CD4-positive, alpha-beta T cell (primary cell): ENCODE results near the gene KIAA1217. TPM values are rescaled to one million over a fixed set of nuclear protein-coding genes. Genes with fewer than 3 reads are reported as not detected.

Experiments
- ATAC-seq: fragments of 200-7000 bp; cut with Tn5 transposase; one replicate; pipeline ENCODE4 v1.10.0; 2022; ENCODE audit warnings: mild to moderate bottlenecking; ENCODE audit not compliant: poor library complexity
- CTCF ChIA-PET: fragments of 350-600 bp; sonication (Branson Sonifier 250); formaldehyde crosslinking; loops from one replicate; lab custom pipeline; 2021; ENCODE audit warnings: antibody characterized with exemption, inconsistent platforms; lab: Charles Lee
- POLR2A ChIA-PET: fragments of 350-600 bp; sonication (Branson Sonifier 250); formaldehyde crosslinking; loops from one replicate; lab custom pipeline; 2021; ENCODE audit warnings: antibody characterized with exemption, inconsistent platforms; lab: Charles Lee
- DNase-seq, 14 experiments: peaks; one replicate each; pipeline ENCODE4 v3.0.0-alpha.2; 2013 to 2020; ENCODE audit warnings: mixed read lengths in 2 of 14
- H3K27ac ChIP-seq, 2 donors: one replicate each; pipeline versions ENCODE4 v1.5.1 to v1.7.0; 2013; ENCODE audit warnings: low read length in 2 of 2, low read depth in 1 of 2, mild to moderate bottlenecking in 1 of 2
- H3K27me3 ChIP-seq, 2 experiments: 1 replicate in 1 of 2; 2 replicates in 1 of 2; pipeline versions ENCODE4 v1.6.1 to v1.7.0; 2013; ENCODE audit warnings: low read length in 2 of 2, control low read depth in 1 of 2, mild to moderate bottlenecking in 1 of 2, moderate library complexity in 1 of 2; ENCODE audit not compliant: insufficient read depth in 2 of 2, control insufficient read depth in 1 of 2
- H3K36me3 ChIP-seq: one replicate; pipeline ENCODE4 v1.6.1; 2013; ENCODE audit warnings: low read length, control low read depth; ENCODE audit not compliant: insufficient read depth
- H3K4me1 ChIP-seq: one replicate; pipeline ENCODE4 v1.6.1; 2013; ENCODE audit warnings: low read length, control low read depth; ENCODE audit not compliant: insufficient read depth
- H3K4me3 ChIP-seq: one replicate; pipeline ENCODE4 v1.5.1; 2013; ENCODE audit warnings: mild to moderate bottlenecking, low read length, moderate library complexity
- H3K9me3 ChIP-seq, 2 experiments: 1 replicate in 1 of 2; 2 replicates in 1 of 2; pipeline versions ENCODE4 v1.6.1 to v1.7.0; 2013; ENCODE audit warnings: low read length in 2 of 2, mild to moderate bottlenecking in 2 of 2, control low read depth in 1 of 2, moderate library complexity in 1 of 2; ENCODE audit not compliant: control insufficient read depth in 1 of 2, insufficient read depth in 1 of 2
- H3K27ac Mint-ChIP-seq: one replicate; pipeline ENCODE4 v1.8.0; 2020; ENCODE audit warnings: mixed read lengths
- H3K27me3 Mint-ChIP-seq: one replicate; pipeline ENCODE4 v1.8.0; 2021; ENCODE audit warnings: mixed read lengths
- H3K36me3 Mint-ChIP-seq: one replicate; pipeline ENCODE4 v1.8.0; 2021; ENCODE audit warnings: low read depth, mixed read lengths
- H3K4me1 Mint-ChIP-seq: one replicate; pipeline ENCODE4 v1.8.0; 2021; ENCODE audit warnings: low read depth, mixed read lengths
- H3K4me3 Mint-ChIP-seq: one replicate; pipeline ENCODE4 v1.8.0; 2020; ENCODE audit warnings: mild to moderate bottlenecking, mixed read lengths
- H3K9me3 Mint-ChIP-seq: one replicate; pipeline ENCODE4 v1.8.0; 2020; ENCODE audit warnings: mixed read lengths
- intact Hi-C, 2 experiments: fragments of 100-400 bp; cut with DNase I in 1 of 2; cut with micrococcal nuclease in 1 of 2; formaldehyde crosslinking; loops; one replicate each; pipeline versions ENCODE4 v1.15.1 to v1.9.0; 2023 to 2025; cut with DNase I, micrococcal nuclease
- total RNA-seq, 174 experiments: library from RNA in 2 of 174; stranded (reverse) in 2 of 174; gene quantifications; one replicate each; pipeline ENCODE4 v1.2.3 and lab custom pipeline; 2021 to 2026
- TF ChIP-seq, protein P1 (sequence below): fragments of 200-600 bp; IDR thresholded peaks from one replicate; pipeline ENCODE4 v1.8.0; 2022; ENCODE audit warnings: antibody characterized with exemption, mild to moderate bottlenecking

Gene KIAA1217
- total RNA-seq, 2 experiments from 2014 or later: not detected

DNA sequence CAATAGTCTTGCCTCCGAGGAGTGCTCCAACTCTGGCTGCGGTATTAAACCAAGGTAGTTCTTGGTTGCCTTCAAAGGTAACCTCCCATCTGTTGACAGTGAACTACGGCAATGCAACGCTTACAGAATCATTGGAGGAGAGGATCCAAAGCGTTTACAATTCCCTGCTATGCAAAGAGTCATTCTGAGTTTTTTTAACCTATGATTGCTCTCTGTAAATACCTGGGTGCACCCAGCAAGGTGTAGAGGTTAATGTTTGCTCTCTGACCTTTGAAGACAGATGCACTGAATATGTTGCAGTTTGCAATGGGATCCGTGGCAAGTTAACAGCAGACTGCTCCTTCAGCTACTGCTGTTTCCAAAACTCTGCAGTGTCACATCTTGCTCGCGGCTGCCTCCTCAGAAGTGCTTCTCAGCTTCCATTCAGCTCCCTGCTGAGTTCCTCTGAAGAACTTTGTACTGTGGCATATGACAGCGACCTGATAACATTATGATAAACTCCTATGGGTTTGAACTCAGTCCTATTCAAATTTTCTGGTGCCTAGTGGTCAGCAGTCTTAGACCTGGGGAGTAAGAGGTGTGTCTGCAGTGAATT, 29.0 kb downstream of the KIAA1217 start:
- Mint-ChIP-seq H3K27ac (no peak overlapping the region), H3K36me3 (no peaks in the 10 kb centered on the region), H3K4me1 (no peaks in the 10 kb centered on the region), H3K4me3 (no peak overlapping the region), H3K9me3 (no peaks in the 10 kb centered on the region), H3K27me3 (peaks cover 20% of the 10 kb centered on the region)
- no peak for ATAC-seq
- TF ChIP-seq, protein P1, sequence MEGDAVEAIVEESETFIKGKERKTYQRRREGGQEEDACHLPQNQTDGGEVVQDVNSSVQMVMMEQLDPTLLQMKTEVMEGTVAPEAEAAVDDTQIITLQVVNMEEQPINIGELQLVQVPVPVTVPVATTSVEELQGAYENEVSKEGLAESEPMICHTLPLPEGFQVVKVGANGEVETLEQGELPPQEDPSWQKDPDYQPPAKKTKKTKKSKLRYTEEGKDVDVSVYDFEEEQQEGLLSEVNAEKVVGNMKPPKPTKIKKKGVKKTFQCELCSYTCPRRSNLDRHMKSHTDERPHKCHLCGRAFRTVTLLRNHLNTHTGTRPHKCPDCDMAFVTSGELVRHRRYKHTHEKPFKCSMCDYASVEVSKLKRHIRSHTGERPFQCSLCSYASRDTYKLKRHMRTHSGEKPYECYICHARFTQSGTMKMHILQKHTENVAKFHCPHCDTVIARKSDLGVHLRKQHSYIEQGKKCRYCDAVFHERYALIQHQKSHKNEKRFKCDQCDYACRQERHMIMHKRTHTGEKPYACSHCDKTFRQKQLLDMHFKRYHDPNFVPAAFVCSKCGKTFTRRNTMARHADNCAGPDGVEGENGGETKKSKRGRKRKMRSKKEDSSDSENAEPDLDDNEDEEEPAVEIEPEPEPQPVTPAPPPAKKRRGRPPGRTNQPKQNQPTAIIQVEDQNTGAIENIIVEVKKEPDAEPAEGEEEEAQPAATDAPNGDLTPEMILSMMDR: no peak
- Histone ChIP-seq H3K4me1 (no peaks in the 10 kb centered on the region), H3K4me3 (no peak overlapping the region), H3K27ac (no peak overlapping the region), H3K27me3 (peaks cover 0 to 3% of the 10 kb centered on the region in 2 experiments), H3K36me3 (no peaks in the 10 kb centered on the region), H3K9me3 (no peaks in the 10 kb centered on the region)
- POLR2A ChIA-PET: no interaction called here
- DNase-seq: no peak
- CTCF ChIA-PET: no interaction called here
- intact Hi-C loops: no loop called here

DNA sequence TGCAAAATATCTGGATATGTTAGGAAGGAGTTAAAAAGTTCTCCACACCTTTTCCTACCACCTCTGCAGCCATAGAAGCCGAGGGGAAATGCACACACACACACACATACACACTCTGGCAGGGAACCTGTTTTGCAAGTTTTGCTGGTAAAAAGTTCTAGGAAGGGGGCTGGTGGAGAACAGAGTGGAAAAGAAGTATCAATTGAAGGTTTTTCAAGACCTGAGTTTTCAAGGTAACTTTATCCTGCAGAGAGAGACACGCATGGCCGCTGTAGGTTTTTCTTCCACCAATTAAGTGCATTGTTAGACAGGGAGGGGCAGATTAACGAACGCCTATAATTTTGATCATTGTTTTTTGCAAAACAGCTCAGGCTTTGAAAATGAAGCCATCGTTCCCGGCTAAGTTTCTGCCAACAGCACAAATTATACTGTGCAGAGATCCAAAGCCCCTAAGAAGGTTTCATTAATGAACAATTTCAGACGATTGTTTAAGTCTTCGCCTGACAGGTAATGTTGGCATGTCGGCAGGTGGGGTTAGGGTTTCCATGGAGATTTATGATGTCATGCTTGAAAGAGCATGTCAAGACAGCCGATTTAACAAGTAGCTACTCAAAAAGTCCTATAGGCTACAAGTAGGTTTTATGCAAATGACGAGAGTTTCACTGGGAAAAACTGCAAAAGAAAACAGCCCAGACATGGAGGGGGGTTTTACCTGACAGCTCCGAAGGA, 29.7 kb downstream of the KIAA1217 start:
- H3K4me3 ChIP-seq: no peak overlapping the region
- no peaks in the 10 kb centered on the region for H3K36me3 Mint-ChIP-seq
- POLR2A ChIA-PET: no interaction called here
- H3K9me3 Mint-ChIP-seq: no peaks in the 10 kb centered on the region
- H3K27ac ChIP-seq: no peak overlapping the region
- TF ChIP-seq, protein P1: no peak
- peaks cover 0 to 3% of the 10 kb centered on the region in 2 experiments for H3K27me3 ChIP-seq
- intact Hi-C loops: no loop called here
- H3K4me1 Mint-ChIP-seq: no peaks in the 10 kb centered on the region
- CTCF ChIA-PET: no interaction called here
- no peak overlapping the region for H3K27ac Mint-ChIP-seq
- no peak overlapping the region for H3K4me3 Mint-ChIP-seq
- H3K9me3 ChIP-seq: no peaks in the 10 kb centered on the region
- DNase-seq (no peak), ATAC-seq (no peak)
- H3K4me1 ChIP-seq: no peaks in the 10 kb centered on the region
- H3K36me3 ChIP-seq: no peaks in the 10 kb centered on the region
- peaks cover 20% of the 10 kb centered on the region for H3K27me3 Mint-ChIP-seq

DNA sequence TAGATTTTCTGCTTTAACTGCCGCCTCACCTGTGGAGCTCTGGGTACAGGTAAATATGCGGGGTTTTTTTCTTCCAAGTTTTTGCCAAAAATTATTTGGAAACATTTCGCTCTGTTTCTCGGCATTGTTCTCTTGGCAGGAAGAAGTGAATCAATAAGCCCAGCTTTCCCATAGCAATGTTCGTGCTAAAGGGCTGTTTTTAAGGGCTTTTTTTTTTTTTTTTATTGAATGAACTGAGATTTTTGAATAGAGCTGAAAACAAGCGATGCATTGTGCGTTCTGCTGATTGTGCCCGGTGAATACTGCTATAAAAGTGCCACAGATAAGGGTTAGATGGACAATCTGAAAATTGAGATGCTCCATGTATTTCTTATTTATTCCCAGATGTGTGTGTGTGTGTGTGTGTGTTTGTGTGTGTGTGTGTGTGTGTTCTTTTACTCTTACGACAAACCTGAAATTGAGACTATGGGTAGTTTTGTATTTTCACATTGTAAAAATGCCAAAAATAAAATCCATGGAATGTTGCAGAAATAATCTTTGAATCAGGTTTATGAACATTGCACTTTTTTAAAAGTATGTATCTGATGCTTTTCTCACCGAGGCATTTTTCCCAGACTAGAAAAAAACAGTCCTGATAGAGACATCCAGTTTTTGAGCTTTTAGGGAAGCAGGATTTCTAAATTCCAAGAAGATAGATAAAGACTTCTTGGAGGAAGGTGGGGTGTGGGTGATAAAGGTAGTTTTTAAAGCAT, 30.5 kb downstream of the KIAA1217 start:
- Mint-ChIP-seq H3K27me3 (peaks cover 20% of the 10 kb centered on the region), H3K9me3 (no peaks in the 10 kb centered on the region), H3K36me3 (no peaks in the 10 kb centered on the region), H3K4me1 (no peaks in the 10 kb centered on the region), H3K4me3 (no peak overlapping the region), H3K27ac (no peak overlapping the region)
- no peak for DNase-seq
- intact Hi-C loops: no loop called here
- CTCF ChIA-PET: no interaction called here
- TF ChIP-seq, protein P1: no peak
- Histone ChIP-seq H3K9me3 (no peaks in the 10 kb centered on the region), H3K4me3 (no peak overlapping the region), H3K4me1 (no peaks in the 10 kb centered on the region), H3K36me3 (no peaks in the 10 kb centered on the region), H3K27me3 (peaks cover 0 to 3% of the 10 kb centered on the region in 2 experiments), H3K27ac (no peak overlapping the region)
- POLR2A ChIA-PET: no interaction called here
- ATAC-seq: no peak
